ENCODE data around the gene MAP2K5.

MAP2K5 gene

GRCh38 chr15:67829647-67830504 lies 287.4 kb downstream of the MAP2K5 start:
- TF ChIP-seq GATA2 (IDR thresholded peaks at IDR 0.05; ENCODE audit: low read depth, low read length), result no peak

- TF ChIP-seq GATA3 (IDR thresholded peaks at IDR 0.05; ENCODE audit: low read depth, low read length) (no peak), GATA2 (IDR thresholded peaks at IDR 0.05; ENCODE audit: low read depth, low read length) (no peak)
Observed at GRCh38 chr15:67831363-67831762, 288.9 kb downstream of the MAP2K5 start.

- TF ChIP-seq GATA2 (IDR thresholded peaks at IDR 0.05; ENCODE audit: low read depth, low read length), result no peak
- no peak for TF ChIP-seq GATA3 (IDR thresholded peaks at IDR 0.05; ENCODE audit: low read depth, low read length)
Observed at GRCh38 chr15:67832031-67832551, 289.6 kb downstream of the MAP2K5 start.

GRCh38 chr15:67832897-67833709 lies 290.6 kb downstream of the MAP2K5 start:
- TF ChIP-seq GATA2 (IDR thresholded peaks at IDR 0.05; ENCODE audit: low read depth, low read length) (no peak; the same call in 1 of the 2 replicates), GATA3 (IDR thresholded peaks at IDR 0.05; ENCODE audit: low read depth, low read length) (no peak)

- TF ChIP-seq GATA3 (IDR thresholded peaks at IDR 0.05; ENCODE audit: low read depth, low read length) (no peak), GATA2 (IDR thresholded peaks at IDR 0.05; ENCODE audit: low read depth, low read length) (no peak)
Observed at GRCh38 chr15:67833710-67834511, 291.4 kb downstream of the MAP2K5 start.

- no peak for TF ChIP-seq GATA3 (IDR thresholded peaks at IDR 0.05; ENCODE audit: low read depth, low read length)
- no peak for TF ChIP-seq GATA2 (IDR thresholded peaks at IDR 0.05; ENCODE audit: low read depth, low read length)
Observed at GRCh38 chr15:67834581-67835296, 292.2 kb downstream of the MAP2K5 start.

GRCh38 chr15:67835297-67836133 lies 293.0 kb downstream of the MAP2K5 start:
- TF ChIP-seq GATA3 (IDR thresholded peaks at IDR 0.05; ENCODE audit: low read depth, low read length) (no peak), GATA2 (IDR thresholded peaks at IDR 0.05; ENCODE audit: low read depth, low read length) (no peak)

- TF ChIP-seq GATA3 (IDR thresholded peaks at IDR 0.05; ENCODE audit: low read depth, low read length) (no peak), GATA2 (IDR thresholded peaks at IDR 0.05; ENCODE audit: low read depth, low read length) (no peak)
Observed at GRCh38 chr15:67836134-67836455, 293.6 kb downstream of the MAP2K5 start.

- TF ChIP-seq GATA2 (IDR thresholded peaks at IDR 0.05; ENCODE audit: low read depth, low read length), result no peak
- TF ChIP-seq GATA3 (IDR thresholded peaks at IDR 0.05; ENCODE audit: low read depth, low read length), result no peak
Observed at GRCh38 chr15:67836477-67836876, 294.0 kb downstream of the MAP2K5 start.

GRCh38 chr15:67836955-67837354 lies 294.5 kb downstream of the MAP2K5 start:
- TF ChIP-seq GATA3 (IDR thresholded peaks at IDR 0.05; ENCODE audit: low read depth, low read length) (no peak), GATA2 (IDR thresholded peaks at IDR 0.05; ENCODE audit: low read depth, low read length) (no peak)

- TF ChIP-seq GATA3 (IDR thresholded peaks at IDR 0.05; ENCODE audit: low read depth, low read length), result no peak
- TF ChIP-seq GATA2 (IDR thresholded peaks at IDR 0.05; ENCODE audit: low read depth, low read length), result no peak
Observed at GRCh38 chr15:67838789-67839332, 296.4 kb downstream of the MAP2K5 start.

- TF ChIP-seq GATA2 (IDR thresholded peaks at IDR 0.05; ENCODE audit: low read depth, low read length) (0 out of 2 replicates have a peak, but pooled peaks have one; percentile 7), GATA3 (IDR thresholded peaks at IDR 0.05; ENCODE audit: low read depth, low read length) (no peak)
Observed at GRCh38 chr15:67839499-67839928, 297.0 kb downstream of the MAP2K5 start.

All from SH-SY5Y (cell line).